GM21619 (cell line): Measurements from ENCODE around the gene UBASH3B.
"Not testable (repeated sequence)": the region's sequence is repeated elsewhere in the genome, so short reads cannot be mapped to it uniquely, and the experiment has no call there.

ENCODE experiments used
- ATAC-seq: cut with Tn5 transposase; IDR thresholded peaks from one replicate; pipeline ENCODE4 v1.9.1; 2021; ENCODE audit not compliant: unreplicated experiment

The UBASH3B gene, protein sequence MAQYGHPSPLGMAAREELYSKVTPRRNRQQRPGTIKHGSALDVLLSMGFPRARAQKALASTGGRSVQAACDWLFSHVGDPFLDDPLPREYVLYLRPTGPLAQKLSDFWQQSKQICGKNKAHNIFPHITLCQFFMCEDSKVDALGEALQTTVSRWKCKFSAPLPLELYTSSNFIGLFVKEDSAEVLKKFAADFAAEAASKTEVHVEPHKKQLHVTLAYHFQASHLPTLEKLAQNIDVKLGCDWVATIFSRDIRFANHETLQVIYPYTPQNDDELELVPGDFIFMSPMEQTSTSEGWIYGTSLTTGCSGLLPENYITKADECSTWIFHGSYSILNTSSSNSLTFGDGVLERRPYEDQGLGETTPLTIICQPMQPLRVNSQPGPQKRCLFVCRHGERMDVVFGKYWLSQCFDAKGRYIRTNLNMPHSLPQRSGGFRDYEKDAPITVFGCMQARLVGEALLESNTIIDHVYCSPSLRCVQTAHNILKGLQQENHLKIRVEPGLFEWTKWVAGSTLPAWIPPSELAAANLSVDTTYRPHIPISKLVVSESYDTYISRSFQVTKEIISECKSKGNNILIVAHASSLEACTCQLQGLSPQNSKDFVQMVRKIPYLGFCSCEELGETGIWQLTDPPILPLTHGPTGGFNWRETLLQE

DNA sequence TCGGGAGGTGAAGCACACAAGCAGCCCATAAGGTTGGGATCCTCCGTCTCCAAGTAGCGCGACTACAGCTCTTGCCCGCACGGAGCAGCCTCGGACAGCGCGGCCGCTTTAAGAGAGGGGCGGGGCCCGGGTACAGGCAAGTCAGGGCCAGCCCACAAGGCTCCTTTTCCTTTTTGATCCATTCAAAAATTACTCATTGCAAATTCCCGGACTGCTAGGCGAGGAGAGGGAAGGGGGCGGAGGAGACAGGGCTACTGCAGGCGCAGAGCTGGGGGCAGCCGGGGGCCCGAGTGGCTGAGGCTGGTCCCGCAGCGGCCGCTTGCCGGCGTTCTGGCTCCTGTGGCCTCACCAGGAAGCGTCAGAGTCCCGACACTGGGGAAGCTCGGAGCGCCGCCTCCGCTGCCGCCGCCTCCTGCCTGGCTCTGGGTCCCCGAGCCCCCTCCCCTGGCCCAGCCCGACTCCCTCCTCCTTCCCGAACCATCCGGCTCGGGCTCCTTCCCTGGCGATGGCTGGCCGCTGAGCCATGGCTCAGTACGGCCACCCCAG is at the start of gene UBASH3B:
TSS of gene UBASH3B (plus strand) at position 196 of the 546 bp plus-strand sequence. CDS start at position 524, 328 bp downstream.
- ATAC-seq = peak; percentile 82

DNA sequence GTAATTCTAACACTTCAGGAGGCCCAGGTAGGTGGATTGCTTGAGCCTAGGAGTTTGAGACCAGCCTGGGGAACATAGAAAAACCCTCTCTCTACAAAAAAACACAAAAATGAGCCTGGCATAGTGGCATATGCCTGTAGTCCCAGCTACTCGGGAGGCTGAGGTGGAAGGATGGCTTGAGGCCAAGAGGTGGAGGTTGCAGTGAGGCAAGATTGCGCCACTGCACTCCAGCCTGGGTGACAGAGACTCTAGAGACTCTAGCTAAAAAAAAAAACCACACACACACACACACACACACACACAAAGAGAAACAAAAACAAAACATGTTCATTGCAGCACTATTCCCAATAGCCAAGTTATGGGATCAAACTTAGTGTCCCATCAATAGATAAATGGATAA is 48.4 kb upstream of the UBASH3B start:
- not testable (repeated sequence) for ATAC-seq

DNA sequence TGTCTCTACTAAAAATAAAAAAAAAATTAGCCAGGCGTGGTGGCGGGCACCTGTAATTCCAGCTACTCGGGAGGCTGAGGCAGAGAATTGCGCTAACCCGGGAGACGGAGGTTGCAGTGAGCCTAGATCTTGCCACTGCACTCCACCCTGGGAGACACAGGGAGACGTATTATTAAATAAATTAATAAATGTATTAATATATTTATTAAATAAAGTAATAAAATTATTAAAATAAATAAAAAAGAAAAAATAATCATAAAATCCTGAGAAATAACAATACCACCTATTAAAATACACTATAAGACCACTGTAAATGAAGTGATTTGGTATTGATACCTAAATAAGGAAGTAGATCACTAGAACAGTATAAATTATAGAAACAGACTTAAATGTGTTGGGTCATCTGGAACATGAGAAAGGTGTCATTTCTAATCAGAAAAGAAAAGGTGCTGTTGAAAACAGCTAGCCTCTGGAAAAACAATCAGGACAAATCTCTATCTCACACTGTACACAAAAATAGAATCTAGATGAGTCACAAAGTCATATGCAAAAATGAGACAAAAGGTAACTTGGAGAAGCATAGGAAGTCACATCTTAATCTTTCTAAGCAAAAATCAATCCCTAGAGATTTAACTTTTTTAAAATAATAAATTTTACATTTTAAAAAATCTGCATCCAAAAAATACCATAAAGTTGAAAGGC is 43.2 kb upstream of the UBASH3B start:
- ATAC-seq = no peak

DNA sequence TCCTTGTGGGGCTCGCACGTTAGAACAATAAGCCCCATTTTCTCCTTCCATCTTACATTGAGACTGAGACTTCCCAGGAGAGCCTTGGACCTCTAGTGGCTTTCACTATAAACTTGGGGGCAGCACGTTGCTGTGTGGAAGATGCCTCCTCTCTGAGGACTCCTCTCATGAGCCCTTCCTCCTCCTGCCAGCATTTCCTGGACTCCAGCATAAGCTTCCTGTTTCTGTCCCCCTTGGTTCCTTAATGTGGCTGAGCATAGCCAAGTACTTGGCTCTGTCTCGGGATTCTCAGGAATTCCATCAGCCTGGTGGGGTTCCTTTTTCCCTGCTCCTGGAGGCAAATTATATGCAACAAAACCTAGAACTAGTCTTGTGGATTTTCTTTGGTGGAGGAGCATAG is 38.8 kb upstream of the UBASH3B start:
- no peak for ATAC-seq

DNA sequence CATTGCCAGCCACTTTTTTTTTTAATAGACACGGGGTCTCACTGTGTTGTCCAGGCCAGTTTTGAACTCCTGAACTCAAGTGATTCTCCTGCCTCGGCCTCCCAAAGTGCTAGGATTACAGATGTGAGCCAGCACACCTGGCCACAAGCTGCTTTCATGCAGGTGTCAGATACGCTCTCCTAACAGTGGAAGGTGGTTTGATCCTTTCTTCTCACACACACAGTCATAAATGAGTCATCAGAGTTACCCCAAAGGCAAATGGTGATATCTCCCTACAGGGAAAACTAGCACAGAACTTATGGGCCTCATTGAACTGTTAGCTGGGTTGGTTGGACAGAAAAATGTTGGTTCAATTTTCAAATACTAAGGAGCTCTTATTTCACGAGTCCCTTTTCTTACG is 38.2 kb upstream of the UBASH3B start:
- ATAC-seq = no peak

DNA sequence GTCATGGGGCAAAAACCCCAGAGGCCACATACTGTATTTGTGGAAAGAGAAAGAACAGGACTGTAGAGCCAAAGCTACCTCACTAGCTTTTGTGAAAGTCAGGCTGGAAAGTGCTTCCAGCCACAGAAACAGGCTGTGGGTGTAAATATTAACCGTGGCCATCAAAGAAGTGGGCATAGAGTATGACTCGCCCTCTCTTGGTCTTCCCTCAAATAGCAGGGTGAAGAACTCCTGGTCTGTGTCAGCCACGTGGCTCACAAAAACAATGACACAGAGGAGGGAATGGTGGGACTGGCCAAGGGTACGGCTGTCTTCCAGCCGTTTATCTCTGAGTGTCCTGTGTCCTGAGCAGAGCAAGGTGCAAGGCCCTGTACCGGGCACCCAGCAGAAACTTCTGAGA is 37.6 kb upstream of the UBASH3B start:
- no peak for ATAC-seq

DNA sequence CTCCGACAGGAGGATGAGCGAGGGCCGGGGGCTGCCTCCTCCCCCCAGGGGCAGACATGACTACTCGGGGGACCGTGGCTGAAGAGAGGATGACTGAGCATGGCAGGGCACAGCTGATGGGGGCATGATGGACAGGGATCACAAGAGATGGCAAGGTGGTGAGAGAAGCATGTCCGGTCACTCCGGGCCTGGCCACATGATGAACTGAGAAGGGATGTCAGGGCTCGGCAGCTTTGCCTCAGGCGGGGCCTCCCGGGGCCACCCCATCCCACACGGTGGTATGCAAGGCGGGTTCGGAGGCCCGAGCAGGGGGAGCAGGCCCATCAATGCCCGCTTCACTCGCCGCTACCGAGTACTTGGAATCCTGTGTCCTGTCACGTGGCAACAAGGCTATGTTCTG is 36.6 kb upstream of the UBASH3B start:
- no peak for ATAC-seq

DNA sequence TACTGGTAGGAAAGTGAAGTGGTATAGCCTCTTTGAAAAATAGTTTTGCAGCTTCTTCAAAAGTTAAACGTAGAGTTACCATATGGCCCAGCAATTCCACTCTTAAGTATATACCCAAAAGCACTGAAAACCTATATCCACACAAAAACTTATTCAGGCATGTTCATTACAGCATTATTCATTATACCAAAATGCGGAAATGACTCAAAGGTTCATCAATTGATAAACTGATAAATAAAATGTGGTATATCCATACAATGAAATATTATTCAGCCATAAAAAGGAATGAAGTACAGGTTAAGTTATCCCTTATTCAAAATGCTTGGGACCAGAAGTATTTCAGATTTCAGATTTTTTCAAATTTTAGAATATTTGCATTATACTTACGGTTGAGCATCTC is 35.8 kb upstream of the UBASH3B start:
- no peak for ATAC-seq

DNA sequence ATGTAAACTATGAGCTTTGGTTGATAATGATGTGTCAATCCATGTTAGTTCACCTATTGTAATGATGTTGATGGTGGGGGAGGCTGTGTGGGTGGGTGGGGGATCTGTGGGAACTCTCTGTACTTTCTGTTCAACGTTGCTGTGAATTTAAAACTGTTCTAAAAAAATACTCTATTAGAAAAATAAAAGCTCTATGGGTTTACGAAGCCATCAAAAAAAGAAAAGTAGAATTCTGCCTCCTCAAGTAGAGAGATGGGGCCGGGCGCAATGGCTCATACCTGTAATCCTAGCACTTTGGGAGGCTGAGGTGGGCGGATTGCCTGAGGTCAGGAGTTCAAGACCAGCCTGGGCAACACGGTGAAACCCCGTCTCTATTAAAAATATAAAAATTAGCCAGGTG is 30.0 kb upstream of the UBASH3B start:
- not testable (repeated sequence) for ATAC-seq

DNA sequence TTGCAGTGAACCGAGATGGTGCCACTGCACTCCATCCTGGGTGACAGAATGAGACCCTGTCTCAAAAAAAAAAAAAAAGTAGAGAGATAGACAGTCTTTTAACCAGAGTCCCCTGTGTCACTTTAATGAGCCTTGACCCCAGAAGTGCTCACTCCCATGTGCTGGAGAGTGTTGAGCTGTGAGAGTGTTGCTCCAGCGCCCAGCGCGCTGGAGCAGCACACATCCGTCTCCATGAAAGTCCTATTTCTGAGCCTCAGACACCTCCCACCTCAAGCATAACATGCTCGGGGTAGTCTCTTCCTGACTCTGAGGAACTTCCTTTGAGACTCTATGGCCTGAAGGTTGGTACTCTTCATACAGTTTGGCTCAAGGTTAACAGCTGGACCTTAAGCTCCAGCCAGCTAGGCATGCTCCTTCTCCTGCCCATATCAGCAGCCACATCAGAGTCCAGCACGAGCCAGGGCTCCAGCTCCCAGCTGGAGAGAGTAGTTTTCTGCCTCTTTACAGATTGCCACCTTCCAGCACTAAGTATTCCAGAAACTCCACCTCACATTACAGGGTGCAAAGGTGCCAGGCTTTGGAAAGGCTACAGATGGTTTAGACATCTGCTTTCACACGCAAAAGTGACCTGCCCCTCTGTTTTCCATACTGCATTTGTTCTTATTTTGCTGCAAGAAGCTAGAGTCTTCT is 29.4 kb upstream of the UBASH3B start:
- ATAC-seq = no peak

DNA sequence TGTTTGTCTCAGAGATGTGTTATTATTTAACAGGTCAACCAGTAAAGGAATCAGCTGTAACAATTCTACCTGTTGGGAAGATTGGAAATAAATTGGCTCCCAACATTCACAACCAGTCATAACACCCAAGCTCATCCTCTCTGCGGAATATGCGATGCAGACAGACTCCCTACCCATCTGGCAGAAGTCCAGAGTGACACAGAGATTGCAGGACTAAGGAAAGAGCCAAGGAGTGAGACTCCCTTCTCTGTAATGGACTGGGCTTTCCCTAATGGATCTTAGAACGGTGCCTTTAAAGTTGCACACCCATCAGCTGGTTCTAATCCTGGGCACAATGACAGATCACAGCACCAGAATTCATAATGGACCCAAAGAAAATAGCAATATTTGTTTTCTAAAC is 27.8 kb upstream of the UBASH3B start:
- ATAC-seq = no peak

DNA sequence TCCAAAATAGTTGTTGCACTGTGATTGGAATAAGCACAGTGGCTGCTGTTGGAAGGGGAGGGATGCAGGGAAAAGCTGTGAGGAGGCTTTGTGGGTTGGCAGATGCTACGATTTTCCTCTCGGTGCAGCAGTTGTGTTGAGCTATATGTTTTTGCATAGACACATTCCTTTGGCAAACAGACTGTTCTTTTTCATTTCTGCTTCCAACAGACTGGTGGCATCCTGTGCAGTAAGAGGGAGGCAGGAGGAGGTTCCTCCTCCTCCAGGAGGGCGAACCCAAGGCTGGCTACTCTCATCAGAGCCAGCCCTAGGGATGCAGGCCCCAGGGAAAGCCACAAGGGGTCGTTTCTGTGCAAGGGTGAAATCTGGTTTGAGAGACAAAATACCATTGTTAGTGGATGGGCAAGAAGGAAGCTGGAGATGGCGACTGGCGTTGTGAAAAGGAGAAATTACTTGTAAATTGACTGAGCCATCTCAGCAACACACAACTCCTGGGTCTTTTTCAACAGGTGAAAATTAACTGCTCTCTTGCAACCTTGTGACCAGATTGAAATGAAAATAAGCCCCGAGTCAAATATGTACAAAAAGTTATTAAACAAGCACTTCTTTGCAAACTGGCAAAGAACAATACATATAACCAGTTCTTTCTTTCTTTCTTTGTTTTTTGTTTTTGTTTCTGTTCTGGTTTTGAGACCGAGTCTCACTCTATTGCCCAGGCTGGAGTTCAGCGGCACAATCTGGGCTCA is 26.5 kb upstream of the UBASH3B start:
- ATAC-seq = peak; percentile 82

DNA sequence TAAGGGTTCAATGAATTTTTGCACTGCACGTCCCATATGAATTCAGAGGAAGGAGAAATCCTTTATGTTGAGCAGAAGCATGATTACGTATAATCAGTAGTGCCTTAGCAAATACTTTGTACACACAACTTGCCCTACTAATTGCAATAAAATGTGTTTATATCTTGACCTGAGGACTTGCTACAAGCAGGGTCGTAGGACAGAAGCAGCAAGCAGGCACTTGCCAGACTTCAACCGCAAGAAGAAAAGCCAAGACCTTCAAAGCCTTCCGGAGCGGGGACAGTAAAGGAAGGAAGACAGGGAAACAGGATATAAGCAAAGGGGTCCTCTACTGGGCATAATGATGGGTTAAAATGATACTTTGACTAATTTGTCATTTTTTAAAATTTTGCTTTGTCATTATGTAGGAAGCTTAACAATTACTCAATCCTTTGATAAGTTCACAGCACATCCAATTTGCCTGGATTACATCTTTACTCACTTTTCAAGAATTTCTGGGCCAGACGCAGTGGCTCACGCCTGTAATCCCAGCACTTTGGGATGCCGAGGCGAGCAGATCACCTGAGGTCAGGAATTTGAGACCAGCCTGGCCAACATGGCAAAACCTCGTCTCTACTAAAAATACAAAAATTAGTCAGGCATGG is 23.2 kb upstream of the UBASH3B start:
- ATAC-seq = no peak

DNA sequence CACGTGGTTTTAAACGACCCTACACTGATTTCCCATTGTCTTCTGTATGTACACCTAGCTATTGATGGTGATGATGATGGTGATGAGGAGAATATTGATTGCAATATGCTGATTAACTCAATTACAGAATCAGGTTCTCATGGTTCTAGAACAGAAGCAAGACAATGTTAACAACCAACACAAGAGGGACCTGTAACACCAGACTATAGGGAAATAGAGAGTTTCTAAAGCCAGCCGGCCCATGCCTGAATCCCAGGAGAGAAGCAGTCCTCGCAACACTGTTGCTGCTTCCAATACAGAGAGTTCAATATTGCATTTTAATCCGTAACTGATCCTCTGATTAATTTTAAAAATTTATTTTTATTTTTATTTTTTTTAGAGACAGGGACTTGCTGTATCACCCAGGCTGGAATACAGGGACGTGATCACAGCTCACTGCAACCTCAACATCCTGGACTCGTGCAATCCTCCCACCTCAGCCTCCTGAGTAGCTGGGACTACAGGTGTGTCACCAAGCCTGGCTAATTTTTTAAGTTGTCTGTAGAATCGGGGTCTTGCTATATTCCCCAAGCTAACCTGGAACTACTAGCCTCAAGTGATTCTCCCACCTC is 22.2 kb upstream of the UBASH3B start:
- no peak for ATAC-seq

DNA sequence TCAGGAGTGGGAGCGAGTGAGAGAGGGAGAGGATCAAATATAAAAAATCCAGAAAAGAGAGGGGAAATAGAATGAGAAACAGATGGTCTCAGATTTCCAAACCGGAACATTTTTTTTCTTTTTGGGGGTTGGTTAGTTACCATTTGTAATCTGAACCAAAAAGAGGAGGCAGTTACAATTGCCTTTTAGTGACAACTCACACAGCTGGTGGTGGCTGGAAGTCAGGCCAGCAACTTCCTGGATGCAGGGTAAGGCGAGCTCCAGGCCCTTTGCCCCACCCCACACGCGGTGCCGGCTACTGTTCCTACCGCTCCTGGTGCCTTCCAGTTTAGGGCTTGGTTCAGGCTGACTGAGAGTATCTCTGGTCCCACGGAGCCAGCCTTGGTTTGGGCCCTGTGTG is 21.0 kb upstream of the UBASH3B start:
- ATAC-seq = no peak

DNA sequence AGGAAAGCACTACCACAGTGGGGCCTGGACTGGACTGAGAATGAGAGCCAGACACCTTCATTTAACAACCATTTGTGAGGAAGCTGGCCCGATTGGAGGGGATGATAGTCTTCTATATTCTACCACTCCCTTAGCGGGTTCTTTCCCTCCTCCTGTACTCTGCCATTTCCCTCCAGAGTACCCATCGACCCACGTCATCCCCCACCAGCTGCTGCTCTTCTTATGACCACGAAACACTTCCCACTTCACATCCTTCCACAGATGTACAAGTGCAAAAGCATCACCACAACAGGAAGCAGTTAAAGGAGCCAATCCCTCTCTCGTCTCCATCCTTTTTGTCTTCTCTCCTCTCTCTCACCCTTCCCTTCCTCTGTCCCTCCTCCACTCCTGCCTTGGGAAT is 18.0 kb upstream of the UBASH3B start:
- ATAC-seq = no peak

DNA sequence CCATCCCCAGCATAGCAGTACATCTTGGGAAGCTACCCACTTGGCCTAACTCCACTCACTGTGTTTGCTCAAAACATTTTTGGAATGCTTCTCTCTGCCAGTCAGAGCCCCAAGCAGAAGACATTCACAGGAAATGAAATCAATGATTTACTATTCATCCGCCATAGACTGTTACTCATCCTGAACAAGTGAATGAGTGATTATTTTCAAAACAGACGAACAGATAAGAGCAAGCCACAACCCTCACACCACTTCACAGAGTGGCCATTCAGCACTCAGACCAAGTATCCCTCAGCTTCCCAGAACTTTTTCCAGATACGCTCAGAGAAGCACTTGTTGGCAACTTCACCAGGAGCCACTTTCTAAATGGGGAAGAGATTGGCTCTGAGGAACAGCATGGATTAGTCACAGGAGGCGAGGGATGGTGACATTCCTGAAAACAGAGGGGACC is 13.0 kb upstream of the UBASH3B start:
- ATAC-seq = no peak

DNA sequence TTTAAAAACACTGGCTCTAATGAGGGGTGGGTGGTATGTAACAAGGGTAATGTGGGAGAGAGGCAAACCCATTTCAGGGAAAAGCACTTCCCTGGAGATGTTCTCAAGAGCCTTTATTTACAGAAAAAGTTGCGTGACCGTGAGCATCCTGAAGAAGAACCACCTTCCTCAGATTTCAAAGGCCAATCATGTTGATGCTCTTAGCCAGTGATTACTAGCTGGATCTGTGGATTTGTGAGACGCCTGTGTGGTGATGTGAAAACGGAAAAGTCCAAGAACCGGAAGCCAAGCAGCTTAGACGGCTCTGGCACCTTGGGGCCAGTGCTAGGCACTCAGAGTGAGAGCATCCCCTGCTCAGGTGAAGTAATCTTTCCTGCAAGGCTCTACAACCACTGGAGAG is 12.6 kb upstream of the UBASH3B start:
- no peak for ATAC-seq

DNA sequence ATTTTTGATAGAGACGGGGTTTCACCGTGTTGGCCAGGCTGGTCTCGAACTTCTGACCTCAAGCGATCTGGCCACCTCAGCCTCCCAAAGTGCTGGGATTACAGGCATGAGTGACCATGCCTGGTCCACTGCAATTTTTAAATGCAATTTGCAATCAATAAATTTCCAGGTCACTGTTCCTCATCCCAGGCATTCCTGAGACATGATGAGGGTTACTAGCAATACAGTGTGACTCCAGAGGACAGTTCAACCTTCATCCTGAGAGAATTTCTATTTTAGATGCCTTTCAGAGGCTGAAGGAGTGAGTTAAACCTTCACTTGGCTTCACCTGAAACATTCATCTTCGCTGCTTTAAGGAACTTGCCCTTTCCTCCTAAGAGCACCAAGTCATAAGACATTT is 9.7 kb upstream of the UBASH3B start:
- ATAC-seq = no peak
